ENCODE measurements around the gene TPSG1. TPM values are rescaled to one million over a fixed set of nuclear protein-coding genes. Genes with fewer than 3 reads are reported as not detected.
"Not testable (repeated sequence)": the region's sequence is repeated elsewhere in the genome, so short reads cannot be mapped to it uniquely, and the experiment has no call there.

The TPSG1 gene
- total and polyA plus RNA-seq, 8 donors, result 0.34 to 0.92 (median 0.35) TPM; not detected in 5

GRCh38 chr16:1188432-1189189, 36.5 kb downstream of the TPSG1 start:
- intact Hi-C loops (cut with DNase I), result no loop called here
- ATAC-seq (peak; percentile 85), DNase-seq (peak in 3 of 4 donors; percentile 30 to 59 (median 46))
- no peaks in the 10 kb centered on the region for H3K36me3 ChIP-seq
- H3K9me3 ChIP-seq, result no peaks in the 10 kb centered on the region
- H3K4me3 ChIP-seq, result no peak overlapping the region
- no peaks in the 10 kb centered on the region for H3K4me1 ChIP-seq
- no peak for TF ChIP-seq CTCF (IDR thresholded peaks at IDR 0.05)
- H3K27ac ChIP-seq, result no peak overlapping the region
- peaks cover 0 to 52% of the 10 kb centered on the region in 2 donors for H3K27me3 ChIP-seq

- intact Hi-C loops (cut with DNase I); H3K9me3 ChIP-seq; DNase-seq; ATAC-seq; H3K36me3 ChIP-seq; H3K4me3 ChIP-seq; H3K27ac ChIP-seq: not testable (repeated sequence)
- Histone ChIP-seq H3K27me3 (peaks cover 0 to 58% of the 10 kb centered on the region in 2 donors), H3K4me1 (peaks cover 13 to 16% of the 10 kb centered on the region in 2 donors)
Measured at GRCh38 chr16:1185460-1186207, 39.4 kb downstream of the TPSG1 start.

GRCh38 chr16:1184980-1185379, 40.1 kb downstream of the TPSG1 start:
- ATAC-seq, result no peak
- Histone ChIP-seq H3K9me3 (no peaks in the 10 kb centered on the region), H3K4me1 (peaks cover 13 to 16% of the 10 kb centered on the region in 2 donors), H3K36me3 (no peaks in the 10 kb centered on the region), H3K27ac (no peak overlapping the region), H3K27me3 (peaks cover 0 to 59% of the 10 kb centered on the region in 2 donors), H3K4me3 (no peak overlapping the region)
- TF ChIP-seq CTCF (IDR thresholded peaks at IDR 0.05), result no peak
- no peak for DNase-seq
- intact Hi-C loops (cut with DNase I), result no loop called here

GRCh38 chr16:1184156-1184868, 40.8 kb downstream of the TPSG1 start:
- Histone ChIP-seq H3K4me1 (peaks cover 13 to 16% of the 10 kb centered on the region in 2 donors), H3K9me3 (no peaks in the 10 kb centered on the region), H3K27ac (no peak overlapping the region), H3K27me3 (peaks cover 0 to 63% of the 10 kb centered on the region in 2 donors), H3K4me3 (no peak overlapping the region), H3K36me3 (no peaks in the 10 kb centered on the region)
- DNase-seq (no peak), ATAC-seq (no peak)
- intact Hi-C loops (cut with DNase I), result no loop called here
- no peak for TF ChIP-seq CTCF (IDR thresholded peaks at IDR 0.05)

GRCh38 chr16:1182950-1183907, 41.8 kb downstream of the TPSG1 start:
- peak; percentile 30 for ATAC-seq
- Histone ChIP-seq H3K27me3 (peaks cover 0 to 63% of the 10 kb centered on the region in 2 donors), H3K4me1 (peaks cover 13 to 16% of the 10 kb centered on the region in 2 donors), H3K36me3 (no peaks in the 10 kb centered on the region), H3K9me3 (no peaks in the 10 kb centered on the region), H3K27ac (no peak overlapping the region), H3K4me3 (no peak overlapping the region)
- intact Hi-C loops (cut with DNase I), result no loop called here
- no peak for TF ChIP-seq CTCF (IDR thresholded peaks at IDR 0.05)
- peak in 2 of 4 donors; percentile 28 to 42 for DNase-seq

Data from left lung (tissue), 10 donors.